Measurements from ENCODE around the gene MAP3K2. TPM values are rescaled to one million over a fixed set of nuclear protein-coding genes. Genes with fewer than 3 reads are reported as not detected.

The MAP3K2 gene
- total RNA-seq, 1 experiment from 2014 or later = 38.7 TPM

GRCh38 chr2:127373362-127374083 lies 14.3 kb downstream of the MAP3K2 start:
- ChIA-PET CTCF (no interaction called here), POLR2A (no interaction called here)
- H3K4me1 ChIP-seq = peaks cover 6% of the 10 kb centered on the region
- DNase-seq = peak; percentile 36 to 50
- H3K27ac Mint-ChIP-seq (ENCODE audit: unreplicated experiment) = no peak overlapping the region
- H3K4me3 Mint-ChIP-seq (ENCODE audit: unreplicated experiment) = no peak overlapping the region
- no TSS peak for BruUV-seq (replicated peaks)
- no peak for TF ChIP-seq CTCF (IDR thresholded peaks at IDR 0.05; ENCODE audit: insufficient read depth in 1 of 2, low read depth in 1 of 2, low read length in 1 of 2, severe bottlenecking in 1 of 2, unreplicated experiment in 1 of 2)
- H3K27me3 ChIP-seq (replicated peaks; ENCODE audit: control insufficient read depth, insufficient read depth, low read length) = no peaks in the 10 kb centered on the region
- no peak overlapping the region for H3K4me3 ChIP-seq (ENCODE audit: low read depth, low read length)
- peaks cover 69% of the 10 kb centered on the region for H3K9me3 Mint-ChIP-seq (ENCODE audit: unreplicated experiment)
- peaks cover 44% of the 10 kb centered on the region for H3K36me3 Mint-ChIP-seq (ENCODE audit: insufficient read depth, unreplicated experiment)
- H3K9me3 ChIP-seq = peaks cover 45% of the 10 kb centered on the region
- intact Hi-C loops (cut with micrococcal nuclease; ENCODE audit: unreplicated experiment) = loop anchor here (2.0 kb wide), 1 partner anchor 13 kb away; the partner anchor contains the start of gene MAP3K2
- H3K36me3 ChIP-seq (ENCODE audit: control insufficient read depth, insufficient read depth, low read length) = no peaks in the 10 kb centered on the region; the same call in 1 of the 2 replicates
- H3K4me1 Mint-ChIP-seq (ENCODE audit: low read depth, unreplicated experiment) = peaks cover 16% of the 10 kb centered on the region
- no peaks in the 10 kb centered on the region for H3K27me3 Mint-ChIP-seq (ENCODE audit: insufficient read depth, unreplicated experiment)

- Histone ChIP-seq H3K9me3 (peaks cover 36% of the 10 kb centered on the region), H3K36me3 (ENCODE audit: control insufficient read depth, insufficient read depth, low read length) (no peaks in the 10 kb centered on the region; the same call in none of the 2 replicates), H3K4me3 (ENCODE audit: low read depth, low read length) (no peak overlapping the region), H3K4me1 (peaks cover 6% of the 10 kb centered on the region), H3K27me3 (replicated peaks; ENCODE audit: control insufficient read depth, insufficient read depth, low read length) (no peaks in the 10 kb centered on the region)
- H3K36me3 Mint-ChIP-seq (ENCODE audit: insufficient read depth, unreplicated experiment) = peaks cover 44% of the 10 kb centered on the region
- no peak for TF ChIP-seq CTCF (IDR thresholded peaks at IDR 0.05; ENCODE audit: insufficient read depth in 1 of 2, low read depth in 1 of 2, low read length in 1 of 2, severe bottlenecking in 1 of 2, unreplicated experiment in 1 of 2)
- H3K27me3 Mint-ChIP-seq (ENCODE audit: insufficient read depth, unreplicated experiment) = no peaks in the 10 kb centered on the region
- ChIA-PET CTCF (no interaction called here), POLR2A (no interaction called here)
- DNase-seq = no peak
- intact Hi-C loops (cut with micrococcal nuclease; ENCODE audit: unreplicated experiment) = no loop called here
- no TSS peak for BruUV-seq (replicated peaks)
- H3K4me3 Mint-ChIP-seq (ENCODE audit: unreplicated experiment) = no peak overlapping the region
- peaks cover 55% of the 10 kb centered on the region for H3K9me3 Mint-ChIP-seq (ENCODE audit: unreplicated experiment)
- H3K4me1 Mint-ChIP-seq (ENCODE audit: low read depth, unreplicated experiment) = peaks cover 16% of the 10 kb centered on the region
- no peak overlapping the region for H3K27ac Mint-ChIP-seq (ENCODE audit: unreplicated experiment)
Observed at GRCh38 chr2:127371037-127371436, 16.7 kb downstream of the MAP3K2 start.

GRCh38 chr2:127370010-127370409 lies 17.8 kb downstream of the MAP3K2 start:
- H3K36me3 ChIP-seq (ENCODE audit: control insufficient read depth, insufficient read depth, low read length) = no peaks in the 10 kb centered on the region; the same call in 1 of the 2 replicates
- Mint-ChIP-seq H3K27ac (ENCODE audit: unreplicated experiment) (no peak overlapping the region), H3K27me3 (ENCODE audit: insufficient read depth, unreplicated experiment) (no peaks in the 10 kb centered on the region), H3K36me3 (ENCODE audit: insufficient read depth, unreplicated experiment) (peaks cover 38% of the 10 kb centered on the region), H3K9me3 (ENCODE audit: unreplicated experiment) (peaks cover 44% of the 10 kb centered on the region), H3K4me3 (ENCODE audit: unreplicated experiment) (no peak overlapping the region), H3K4me1 (ENCODE audit: low read depth, unreplicated experiment) (peaks cover 27% of the 10 kb centered on the region)
- no peak for DNase-seq
- peaks cover 27% of the 10 kb centered on the region for H3K9me3 ChIP-seq
- H3K27me3 ChIP-seq (replicated peaks; ENCODE audit: control insufficient read depth, insufficient read depth, low read length) = no peaks in the 10 kb centered on the region
- H3K4me1 ChIP-seq = peaks cover 6% of the 10 kb centered on the region
- no peak overlapping the region for H3K4me3 ChIP-seq (ENCODE audit: low read depth, low read length)
- CTCF ChIA-PET = no interaction called here
- POLR2A ChIA-PET = no interaction called here
- no TSS peak for BruUV-seq (replicated peaks)
- TF ChIP-seq CTCF (IDR thresholded peaks at IDR 0.05; ENCODE audit: insufficient read depth in 1 of 2, low read depth in 1 of 2, low read length in 1 of 2, severe bottlenecking in 1 of 2, unreplicated experiment in 1 of 2) = no peak
- intact Hi-C loops (cut with micrococcal nuclease; ENCODE audit: unreplicated experiment) = no loop called here

Data from Caco-2 (cell line).